ENCODE measurements around the gene ITGA8. TPM values are rescaled to one million over a fixed set of nuclear protein-coding genes. Genes with fewer than 3 reads are reported as not detected.
"Not testable (repeated sequence)": the region's sequence is repeated elsewhere in the genome, so short reads cannot be mapped to it uniquely, and the experiment has no call there.

ITGA8 gene
- total RNA-seq, 1 donor from 2014 or later, result 0.34 TPM

DNA sequence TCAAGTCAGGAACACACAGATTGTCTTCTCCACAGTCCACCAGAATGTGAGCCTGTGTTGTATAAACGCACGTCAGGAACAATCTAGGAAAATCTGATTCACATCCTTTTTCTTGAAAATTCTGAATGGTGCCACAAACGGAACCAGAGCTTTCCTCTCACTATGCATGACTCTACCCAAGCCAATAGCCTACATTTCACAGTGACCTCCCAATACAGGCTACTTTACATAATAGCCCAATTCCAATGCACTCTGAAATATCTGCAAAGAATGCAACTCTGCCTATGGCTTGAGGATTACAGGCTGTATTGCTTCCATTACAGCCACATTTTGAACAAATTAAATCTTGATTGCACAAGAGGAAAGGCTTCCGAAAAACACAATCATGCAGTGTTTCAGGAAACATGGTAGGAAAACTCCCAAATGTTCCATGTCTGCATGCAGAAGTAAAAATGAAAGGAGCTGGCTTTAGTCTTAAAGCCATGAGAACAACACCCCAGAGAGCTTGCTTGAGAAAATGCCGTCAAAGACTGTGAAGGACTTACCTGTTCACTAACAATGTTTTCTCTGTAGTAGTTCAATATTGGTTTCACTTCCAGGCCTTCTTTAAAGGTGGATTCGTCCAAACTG, 113.9 kb downstream of the ITGA8 start:
- DNase-seq, result peak; percentile 65

DNA sequence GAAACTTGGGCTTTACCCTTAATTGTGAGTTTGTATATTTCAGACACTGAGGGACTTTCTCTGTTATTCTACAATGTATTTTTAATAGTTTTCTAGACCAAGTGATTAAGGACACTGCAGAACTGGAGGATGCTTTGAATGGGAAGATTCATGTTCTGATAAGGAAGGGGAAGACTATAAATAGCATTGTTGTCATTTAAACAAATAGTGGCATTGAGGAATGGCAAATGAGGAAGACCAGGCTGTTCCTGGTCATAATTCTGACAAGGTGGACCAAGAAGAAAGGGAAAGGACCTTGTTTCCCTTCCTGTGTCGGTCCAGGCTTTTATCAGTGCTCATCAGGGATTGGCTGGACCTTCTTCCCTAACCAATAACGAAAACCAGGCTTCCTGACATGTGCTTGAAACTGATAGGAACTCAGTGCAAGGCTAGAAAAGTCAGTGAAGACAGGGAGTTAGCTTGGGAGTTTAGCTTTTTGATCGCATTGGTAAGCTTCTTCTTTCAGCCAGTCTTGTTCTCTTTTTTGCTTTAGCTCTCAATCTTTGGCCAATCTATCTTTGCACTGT, 116.2 kb downstream of the ITGA8 start:
- no peak for DNase-seq

DNA sequence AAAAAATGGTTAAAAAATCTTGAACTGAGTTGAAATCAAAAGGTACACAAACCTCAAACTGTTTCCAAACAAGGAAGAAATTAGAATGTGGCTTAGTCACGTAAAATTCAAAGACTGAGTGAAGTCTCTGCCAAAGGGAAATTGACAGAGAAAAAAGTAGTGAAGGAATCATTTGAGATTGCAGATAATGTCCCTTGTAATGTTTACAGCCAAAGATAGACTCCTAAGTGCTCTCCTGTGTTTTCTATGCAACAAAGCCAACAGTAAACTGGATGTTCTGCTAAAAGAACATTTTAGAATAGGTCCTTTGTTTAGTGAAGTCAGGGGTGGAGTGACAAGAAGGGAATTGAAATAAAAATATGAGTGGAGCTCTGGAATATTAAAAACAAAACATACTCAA, 117.9 kb downstream of the ITGA8 start:
- no peak for DNase-seq

DNA sequence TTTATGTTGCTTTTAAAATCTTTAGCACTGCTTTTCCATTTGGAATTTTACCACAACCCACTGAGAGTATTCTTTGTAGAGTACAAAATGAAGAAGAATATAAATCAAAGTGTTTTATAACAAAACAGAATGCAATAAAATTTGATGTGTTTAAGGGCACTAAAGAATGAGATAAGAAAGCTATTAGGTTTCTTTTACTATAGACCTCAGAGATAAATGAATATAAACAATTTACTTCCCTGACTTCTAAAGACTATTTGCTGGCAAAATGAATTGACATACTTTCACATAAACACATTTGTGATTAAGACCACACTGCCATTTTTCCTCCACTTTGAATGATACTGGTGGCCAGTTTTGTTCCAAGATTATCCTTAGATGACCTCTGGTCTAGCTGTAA, 124.5 kb downstream of the ITGA8 start:
- no peak for DNase-seq

- DNase-seq, result no peak
Observed at GRCh38 chr10:15591937-15592336, 127.8 kb downstream of the ITGA8 start.

DNA sequence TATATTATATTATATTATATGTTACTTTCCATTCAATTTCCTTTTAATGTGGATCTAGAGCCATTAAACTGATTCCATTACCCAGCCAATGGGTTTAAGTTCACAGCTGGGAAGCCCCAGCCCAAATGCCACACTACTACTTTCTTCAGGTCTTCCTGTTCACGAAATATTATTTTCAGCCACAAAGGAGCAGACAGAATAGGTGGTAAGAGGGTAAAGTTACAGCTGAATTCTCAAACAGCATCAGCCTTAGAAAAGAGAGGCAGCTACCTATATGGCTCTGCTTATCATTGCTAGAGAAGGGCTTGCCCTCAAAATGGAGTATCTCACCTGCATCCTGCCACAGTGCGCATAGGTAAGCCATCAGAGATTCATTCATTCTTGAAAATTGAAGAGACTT, 128.3 kb downstream of the ITGA8 start:
- no peak for DNase-seq

DNA sequence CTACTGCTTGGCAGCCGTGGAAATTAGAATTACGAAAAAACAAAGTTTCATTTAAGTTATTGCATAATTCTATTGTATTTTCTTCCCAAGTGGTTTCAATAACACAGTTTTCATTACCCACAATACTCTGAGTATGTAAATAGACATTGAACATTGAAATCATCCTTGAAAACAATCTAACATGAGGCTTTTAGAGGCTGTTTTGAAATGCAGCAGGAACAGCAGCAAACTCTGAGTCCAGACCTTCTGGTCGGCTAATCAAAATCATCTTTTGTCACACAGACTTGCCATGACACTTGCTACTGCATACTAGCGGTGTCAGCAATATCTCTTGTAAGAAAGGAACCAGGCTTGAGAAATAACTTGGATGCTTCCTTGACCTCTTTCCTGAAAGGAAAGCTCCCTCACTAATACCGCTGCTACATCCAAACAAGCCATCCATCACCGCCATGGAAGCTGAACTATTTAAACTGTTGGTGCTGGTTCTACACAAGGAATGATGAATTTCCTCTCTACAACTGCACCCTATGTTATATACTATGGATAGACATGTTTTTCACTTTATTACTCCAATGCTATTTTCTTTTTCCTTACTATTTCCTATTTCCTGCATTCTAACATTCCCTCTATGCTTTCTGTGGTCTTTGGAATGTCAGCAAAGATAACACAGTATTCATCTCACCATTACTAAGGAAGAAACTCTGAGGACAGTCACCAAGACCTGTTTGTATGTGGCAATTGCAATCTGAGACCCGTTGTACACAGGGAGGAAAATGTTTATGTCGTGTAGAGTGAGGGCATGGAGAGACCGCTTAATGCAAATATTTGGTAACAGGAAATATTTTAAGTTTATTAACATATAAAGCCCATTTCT, 130.8 kb downstream of the ITGA8 start:
- DNase-seq, result no peak

GRCh38 chr10:15588151-15588550, 131.6 kb downstream of the ITGA8 start:
- DNase-seq, result no peak

- no peak for DNase-seq
Observed at GRCh38 chr10:15587271-15587670, 132.5 kb downstream of the ITGA8 start.

DNA sequence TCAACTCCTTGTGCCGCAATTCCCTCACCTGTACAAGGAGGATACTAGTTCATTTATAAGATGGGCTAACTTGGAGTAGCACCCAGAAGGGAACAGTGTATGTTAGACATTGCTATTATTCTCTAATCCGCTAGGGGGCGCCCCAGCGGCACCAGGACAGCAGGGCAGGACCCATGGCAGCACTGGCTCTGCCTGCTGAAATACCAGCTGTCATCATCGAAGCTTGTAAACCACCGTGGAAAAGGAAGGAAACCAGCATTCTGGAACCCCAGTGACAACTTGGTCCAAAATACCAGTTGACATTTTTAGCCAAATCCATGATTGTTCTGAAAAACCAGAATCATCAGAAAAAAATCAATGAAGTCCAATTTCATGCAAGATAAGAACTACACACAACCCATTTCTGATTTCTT, 134.4 kb downstream of the ITGA8 start:
- peak; percentile 86 for DNase-seq

- DNase-seq, result not testable (repeated sequence)
Observed at GRCh38 chr10:15582972-15583371, 136.8 kb downstream of the ITGA8 start.

DNA sequence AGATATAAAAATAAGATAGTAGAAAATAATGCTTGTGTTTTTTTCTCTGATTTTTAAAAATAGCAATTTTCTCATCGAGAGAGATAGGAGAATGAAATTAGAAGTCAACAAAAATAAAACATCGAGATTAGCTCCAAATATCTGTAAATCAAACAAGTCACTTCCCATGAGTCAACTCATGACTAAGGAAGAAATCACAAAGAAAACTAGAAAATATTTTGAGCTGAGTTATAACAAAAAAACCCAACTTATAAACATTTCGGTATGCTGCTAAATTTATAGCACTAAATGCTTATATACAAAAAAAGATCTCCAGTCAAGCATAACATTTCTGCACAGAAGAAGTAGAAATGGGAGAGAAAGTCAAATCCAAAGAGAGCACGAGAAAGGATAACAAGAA, 140.1 kb downstream of the ITGA8 start:
- DNase-seq, result peak; percentile 26

DNA sequence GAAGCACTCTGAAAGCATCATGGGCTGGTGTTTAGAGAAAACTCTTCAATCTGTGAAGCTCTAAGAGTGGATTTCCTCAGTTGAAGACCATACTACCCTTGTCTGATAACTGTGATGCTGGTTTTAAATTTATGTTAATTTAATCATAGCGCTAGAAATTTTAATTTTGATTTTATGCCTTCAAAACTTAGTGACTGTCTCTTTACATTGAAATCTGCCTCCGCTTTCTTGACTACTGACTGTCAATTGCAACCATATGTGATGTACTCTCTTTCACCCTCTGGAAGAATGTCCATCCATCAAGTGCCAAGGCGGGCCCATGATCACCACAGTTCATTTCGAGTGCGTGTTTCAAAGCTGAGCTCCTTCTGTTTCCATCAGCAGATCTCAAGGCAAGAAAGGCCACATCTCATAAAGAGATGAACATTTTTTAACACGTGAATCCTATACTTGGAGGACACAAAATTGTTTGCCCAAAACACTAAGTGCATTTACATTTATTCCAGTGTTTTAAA, 147.1 kb downstream of the ITGA8 start:
- DNase-seq, result no peak

GRCh38 chr10:15571575-15571974, 148.1 kb downstream of the ITGA8 start:
- DNase-seq, result peak; percentile 90

DNA sequence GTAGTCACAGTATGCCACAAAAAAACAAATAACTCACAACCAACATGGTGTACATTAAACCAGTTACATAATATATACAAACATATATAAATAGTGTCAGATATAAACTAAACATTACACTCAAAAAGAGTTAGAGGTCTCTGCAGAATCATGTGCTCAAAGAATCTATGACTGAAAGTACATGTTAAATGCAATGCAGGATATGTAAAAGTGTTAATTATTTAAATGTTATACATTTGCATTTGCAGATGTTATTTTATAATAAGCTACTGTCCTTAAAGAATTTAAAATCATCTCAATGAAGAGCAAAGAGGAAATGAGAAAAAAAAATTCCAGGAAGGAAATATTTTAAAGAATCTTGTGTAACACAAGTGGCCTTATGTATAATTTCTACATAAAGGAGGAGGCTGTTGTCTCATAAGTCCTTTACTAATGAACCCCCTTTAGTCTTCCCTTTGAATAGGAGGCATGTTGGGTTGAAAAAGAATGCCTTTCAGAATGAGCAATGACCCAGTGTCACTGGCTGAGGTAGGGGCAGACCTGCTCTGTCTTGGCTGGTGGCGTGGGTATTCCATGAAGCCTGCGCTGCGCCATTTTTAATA, 148.9 kb downstream of the ITGA8 start:
- DNase-seq, result no peak

- DNase-seq, result no peak
Observed at GRCh38 chr10:15567952-15568351, 151.8 kb downstream of the ITGA8 start.

- no peak for DNase-seq
Observed at GRCh38 chr10:15563246-15563645, 156.5 kb downstream of the ITGA8 start.

- no peak for DNase-seq
Observed at GRCh38 chr10:15562578-15562977, 157.1 kb downstream of the ITGA8 start.

GRCh38 chr10:15562116-15562515, 157.6 kb downstream of the ITGA8 start:
- no peak for DNase-seq

DNA sequence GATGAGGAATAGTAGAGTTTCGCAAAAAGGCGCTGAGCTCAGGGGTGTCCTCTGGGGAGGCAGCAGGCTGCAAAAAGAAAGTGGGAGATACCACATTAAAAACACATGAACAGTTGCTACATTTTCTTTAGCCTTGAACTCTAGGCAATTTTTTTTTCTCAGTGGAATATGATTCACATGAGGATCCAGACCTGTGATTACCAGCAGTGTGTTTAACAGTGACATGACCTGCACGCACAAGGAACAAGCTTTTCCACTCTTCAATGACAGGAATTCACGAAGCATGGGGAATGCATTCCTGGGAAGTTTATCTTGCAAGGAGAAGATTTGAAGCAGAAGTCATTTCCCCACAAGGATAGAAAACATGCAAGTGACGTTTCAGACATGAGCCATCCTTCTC, 161.6 kb downstream of the ITGA8 start:
- DNase-seq, result no peak

DNA sequence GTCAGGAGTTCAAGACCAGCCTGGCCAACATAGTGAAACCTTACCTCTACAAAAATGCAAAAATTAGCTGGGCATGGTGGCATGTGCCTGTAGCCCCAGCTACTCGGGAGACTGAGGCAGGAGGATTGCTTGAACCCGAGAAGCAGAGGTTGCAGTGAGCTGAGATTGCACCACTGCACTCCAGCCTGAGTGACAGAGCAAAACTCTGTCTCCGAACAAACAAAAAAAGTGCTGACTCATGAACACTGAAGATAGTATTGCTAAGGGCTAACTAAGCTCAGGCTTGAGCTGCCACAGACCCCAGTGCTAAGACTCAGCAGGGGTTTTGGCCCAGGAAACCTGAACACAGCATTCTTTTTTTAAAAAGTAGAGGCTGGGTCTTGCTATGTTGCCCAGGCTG, 162.6 kb downstream of the ITGA8 start:
- DNase-seq, result not testable (repeated sequence)

DNA sequence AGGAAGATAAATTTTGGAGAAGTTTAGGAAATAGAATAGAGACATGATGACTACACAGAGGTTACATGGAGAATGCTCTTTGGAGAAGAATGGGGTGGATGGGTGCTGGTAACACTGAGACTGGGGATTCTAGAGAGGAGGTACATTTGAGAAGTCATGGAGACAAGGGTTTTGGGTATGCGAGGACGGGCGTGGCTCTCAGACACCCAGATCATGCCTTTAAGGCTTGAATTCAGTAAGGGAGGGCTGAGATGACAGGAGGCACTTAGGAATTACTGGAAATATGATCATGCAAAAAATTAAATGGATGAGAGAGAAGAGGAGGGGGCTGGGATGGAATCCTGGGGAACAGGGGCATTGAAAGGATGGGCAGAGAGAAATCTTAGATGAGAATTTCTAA, 168.8 kb downstream of the ITGA8 start:
- no peak for DNase-seq

GRCh38 chr10:15548331-15548730, 171.4 kb downstream of the ITGA8 start:
- no peak for DNase-seq
